ENCODE results near the gene GPR62.
"Not testable (repeated sequence)": the region's sequence is repeated elsewhere in the genome, so short reads cannot be mapped to it uniquely, and the experiment has no call there.

The GPR62 gene

GRCh38 chr3:51971350-51971749, 16.2 kb downstream of the GPR62 start:
- DNase-seq: no peak

- no peak for DNase-seq
Observed at GRCh38 chr3:51974277-51974962, 19.2 kb downstream of the GPR62 start.

GRCh38 chr3:51974963-51975851, 20.0 kb downstream of the GPR62 start, which contains the start of gene ABHD14A:
ABHD14A (plus strand) TSS chr3:51975064; CDS start chr3:51975136, 72 bp downstream.
- DNase-seq: peak; percentile 82

GRCh38 chr3:51975852-51976549, 20.8 kb downstream of the GPR62 start:
- peak; percentile 81 for DNase-seq

GRCh38 chr3:51977446-51978142, 22.4 kb downstream of the GPR62 start:
- DNase-seq: no peak

GRCh38 chr3:51978143-51978502, 22.9 kb downstream of the GPR62 start:
- DNase-seq: no peak

- no peak for DNase-seq
Observed at GRCh38 chr3:51980253-51980652, 25.1 kb downstream of the GPR62 start.

GRCh38 chr3:51982352-51982837, 27.2 kb downstream of the GPR62 start:
- peak; percentile 92 for DNase-seq

GRCh38 chr3:51982838-51983577, 27.8 kb downstream of the GPR62 start, which contains the start of gene ACY1:
ACY1 (plus strand) TSS chr3:51983535; CDS start chr3:51984065, 530 bp downstream.
- DNase-seq: peak; percentile 96

GRCh38 chr3:51983578-51984268, 28.5 kb downstream of the GPR62 start:
- no peak for DNase-seq

GRCh38 chr3:51984269-51984647, 29.1 kb downstream of the GPR62 start:
- DNase-seq: no peak

GRCh38 chr3:51985063-51985462, 29.9 kb downstream of the GPR62 start:
- DNase-seq: no peak

- no peak for DNase-seq
Observed at GRCh38 chr3:51986010-51986947, 31.1 kb downstream of the GPR62 start.

GRCh38 chr3:51987568-51987967, 32.4 kb downstream of the GPR62 start:
- no peak for DNase-seq

- DNase-seq: no peak
Observed at GRCh38 chr3:51988286-51989146, 33.3 kb downstream of the GPR62 start.

- peak; percentile 41 for DNase-seq
Observed at GRCh38 chr3:51990501-51990971, 35.4 kb downstream of the GPR62 start.

- DNase-seq: no peak
Observed at GRCh38 chr3:51992017-51992682, 37.0 kb downstream of the GPR62 start.

GRCh38 chr3:51993657-51994056, 38.5 kb downstream of the GPR62 start:
- DNase-seq: not testable (repeated sequence)
